ENCODE results near the gene SLC39A11.

DNA sequence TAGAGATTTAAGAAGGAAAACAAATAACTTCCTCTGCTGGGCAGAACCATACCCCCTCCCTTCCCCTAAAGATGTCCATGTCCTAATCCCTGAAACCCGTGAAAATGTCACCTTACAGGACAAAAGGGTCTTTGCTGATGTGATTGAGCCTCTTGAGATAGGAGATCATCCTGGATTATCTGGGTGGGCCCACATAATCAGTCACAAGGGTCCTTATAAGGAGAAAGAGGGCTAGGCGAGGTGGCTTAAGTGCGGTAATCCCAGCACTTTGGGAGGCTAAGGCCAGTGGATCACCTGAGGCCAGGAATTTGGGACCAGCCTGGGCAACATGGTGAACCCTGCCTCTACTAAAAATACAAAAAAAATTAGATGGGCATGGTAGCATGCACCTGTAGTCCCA, 12.0 kb upstream of the SLC39A11 start:
- TF ChIP-seq, protein P1, sequence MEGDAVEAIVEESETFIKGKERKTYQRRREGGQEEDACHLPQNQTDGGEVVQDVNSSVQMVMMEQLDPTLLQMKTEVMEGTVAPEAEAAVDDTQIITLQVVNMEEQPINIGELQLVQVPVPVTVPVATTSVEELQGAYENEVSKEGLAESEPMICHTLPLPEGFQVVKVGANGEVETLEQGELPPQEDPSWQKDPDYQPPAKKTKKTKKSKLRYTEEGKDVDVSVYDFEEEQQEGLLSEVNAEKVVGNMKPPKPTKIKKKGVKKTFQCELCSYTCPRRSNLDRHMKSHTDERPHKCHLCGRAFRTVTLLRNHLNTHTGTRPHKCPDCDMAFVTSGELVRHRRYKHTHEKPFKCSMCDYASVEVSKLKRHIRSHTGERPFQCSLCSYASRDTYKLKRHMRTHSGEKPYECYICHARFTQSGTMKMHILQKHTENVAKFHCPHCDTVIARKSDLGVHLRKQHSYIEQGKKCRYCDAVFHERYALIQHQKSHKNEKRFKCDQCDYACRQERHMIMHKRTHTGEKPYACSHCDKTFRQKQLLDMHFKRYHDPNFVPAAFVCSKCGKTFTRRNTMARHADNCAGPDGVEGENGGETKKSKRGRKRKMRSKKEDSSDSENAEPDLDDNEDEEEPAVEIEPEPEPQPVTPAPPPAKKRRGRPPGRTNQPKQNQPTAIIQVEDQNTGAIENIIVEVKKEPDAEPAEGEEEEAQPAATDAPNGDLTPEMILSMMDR (conservative IDR thresholded peaks at IDR 0.05 in 1 of 2, IDR thresholded peaks at IDR 0.05 in 1 of 2; ENCODE audit: extremely low read depth in 1 of 2, insufficient read depth in 1 of 2, low read depth in 1 of 2, low read length in 2 of 2), result no peak
- TF ChIP-seq EZH2 (IDR thresholded peaks at IDR 0.05; ENCODE audit: borderline replicate concordance, low read length), result no peak
